Esophagus muscularis mucosa (tissue), 4 donors: ENCODE data around the gene JAKMIP1. TPM values are rescaled to one million over a fixed set of nuclear protein-coding genes. Genes with fewer than 3 reads are reported as not detected.

ENCODE experiments used
- DNase-seq: peaks from one replicate; pipeline ENCODE4 v3.0.0-alpha.2; 2017; ENCODE audit errors: extremely low spot score
- H3K27ac ChIP-seq, 4 donors: fragments of 200-600 bp; sonication (generic); replicated peaks in 1 of 4; 1 replicate in 3 of 4; 2 replicates in 1 of 4; pipeline ENCODE4 v1.5.1; 2016 to 2019; ENCODE audit warnings: mild to moderate bottlenecking in 1 of 4
- H3K27me3 ChIP-seq, 4 donors: fragments of 200-600 bp; sonication (generic); one replicate each; pipeline versions ENCODE4 v1.5.1 to v1.6.0; 2016 to 2019
- H3K36me3 ChIP-seq, 4 donors: fragments of 200-600 bp; sonication (generic); one replicate each; pipeline ENCODE4 v1.5.1; 2016 to 2019
- H3K4me1 ChIP-seq, 4 donors: fragments of 200-600 bp; sonication (generic); one replicate each; pipeline ENCODE4 v1.5.1; 2016 to 2019
- H3K4me3 ChIP-seq, 4 donors: fragments of 200-600 bp; sonication (generic); 1 replicate in 2 of 4; 2 replicates in 2 of 4; pipeline ENCODE4 v1.5.1; 2016 to 2019; ENCODE audit warnings: mild to moderate bottlenecking in 4 of 4, moderate library complexity in 1 of 4
- H3K9me3 ChIP-seq, 4 donors: fragments of 200-600 bp; sonication (generic); 1 replicate in 3 of 4; 2 replicates in 1 of 4; pipeline ENCODE4 v1.5.1; 2016 to 2019
- EP300 ChIP-seq: sonication (generic); formaldehyde crosslinking; IDR thresholded peaks from one replicate; pipeline ENCODE4 v1.6.1; 2017; ENCODE audit warnings: antibody characterized with exemption
- POLR2A ChIP-seq: fragments of 450-650 bp; IDR thresholded peaks from one replicate; pipeline ENCODE4 v1.6.1; 2017; ENCODE audit warnings: antibody characterized with exemption, moderate library complexity, mild to moderate bottlenecking, low read depth
- POLR2AphosphoS5 ChIP-seq, 2 donors: sonication (generic); formaldehyde crosslinking; IDR thresholded peaks; one replicate each; pipeline ENCODE4 v1.6.1; 2017; ENCODE audit warnings: antibody characterized with exemption in 2 of 2
- WGBS: methylation state at CpG from one replicate; pipeline ENCODE4 v1.1.5; 2018; 5-methylcytosine and 5-hydroxymethylcytosine counted together
- intact Hi-C: fragments of 100-400 bp; cut with DNase I; formaldehyde crosslinking; loops from one replicate; pipeline ENCODE4 v1.15.1; 2023
- total RNA-seq, 4 donors: library from RNA; depleted of rRNA; stranded (reverse); fragments of >200 nt; gene quantifications; one replicate each; pipeline versions ENCODE4 v1.1.0 to v1.2.1, GENCODE V29; 2016
- TF ChIP-seq, protein P1 (sequence below), 3 experiments: fragments of 200-600 bp in 2 of 3; fragments of 450-650 bp in 1 of 3; sonication (generic) in 2 of 3; IDR thresholded peaks; one replicate each; pipeline ENCODE4 v1.5.1; 2017 to 2019; ENCODE audit warnings: antibody characterized with exemption in 3 of 3, mild to moderate bottlenecking in 2 of 3, moderate library complexity in 1 of 3

JAKMIP1 gene
- total RNA-seq, 4 donors from 2014 or later: 0.57 to 2.8 (median 0.91) TPM

DNA sequence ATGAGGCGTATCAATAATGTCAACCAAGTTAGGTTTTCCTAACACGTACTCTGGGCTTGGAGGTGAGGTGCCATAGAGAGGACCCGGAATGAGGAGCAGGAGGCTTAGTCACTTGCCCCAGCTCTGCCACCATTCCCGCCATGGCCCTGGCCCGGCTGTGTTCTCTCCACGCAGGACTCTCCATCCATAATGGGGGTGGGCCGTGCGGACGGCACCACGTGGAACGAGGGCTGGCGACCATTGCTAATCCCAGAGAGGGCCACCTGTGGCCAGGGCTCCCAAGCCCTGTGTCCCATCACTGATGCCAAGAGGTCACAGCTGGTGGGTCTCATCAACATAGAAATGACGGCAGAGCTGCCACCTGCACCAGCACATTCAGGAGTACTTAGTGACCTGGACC is 76.4 kb downstream of the JAKMIP1 start:
- no peaks in the 10 kb centered on the region for H3K9me3 ChIP-seq
- peaks cover 0 to 25% (median 0%) of the 10 kb centered on the region in 4 donors for H3K27me3 ChIP-seq
- no peak for DNase-seq
- H3K27ac ChIP-seq: no peak overlapping the region
- no peak for TF ChIP-seq POLR2AphosphoS5 (IDR thresholded peaks at IDR 0.05)
- no peak for TF ChIP-seq EP300
- TF ChIP-seq, protein P1, sequence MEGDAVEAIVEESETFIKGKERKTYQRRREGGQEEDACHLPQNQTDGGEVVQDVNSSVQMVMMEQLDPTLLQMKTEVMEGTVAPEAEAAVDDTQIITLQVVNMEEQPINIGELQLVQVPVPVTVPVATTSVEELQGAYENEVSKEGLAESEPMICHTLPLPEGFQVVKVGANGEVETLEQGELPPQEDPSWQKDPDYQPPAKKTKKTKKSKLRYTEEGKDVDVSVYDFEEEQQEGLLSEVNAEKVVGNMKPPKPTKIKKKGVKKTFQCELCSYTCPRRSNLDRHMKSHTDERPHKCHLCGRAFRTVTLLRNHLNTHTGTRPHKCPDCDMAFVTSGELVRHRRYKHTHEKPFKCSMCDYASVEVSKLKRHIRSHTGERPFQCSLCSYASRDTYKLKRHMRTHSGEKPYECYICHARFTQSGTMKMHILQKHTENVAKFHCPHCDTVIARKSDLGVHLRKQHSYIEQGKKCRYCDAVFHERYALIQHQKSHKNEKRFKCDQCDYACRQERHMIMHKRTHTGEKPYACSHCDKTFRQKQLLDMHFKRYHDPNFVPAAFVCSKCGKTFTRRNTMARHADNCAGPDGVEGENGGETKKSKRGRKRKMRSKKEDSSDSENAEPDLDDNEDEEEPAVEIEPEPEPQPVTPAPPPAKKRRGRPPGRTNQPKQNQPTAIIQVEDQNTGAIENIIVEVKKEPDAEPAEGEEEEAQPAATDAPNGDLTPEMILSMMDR (IDR thresholded peaks at IDR 0.05): no peak
- no peak for TF ChIP-seq POLR2A
- intact Hi-C loops: no loop called here
- no peaks in the 10 kb centered on the region for H3K36me3 ChIP-seq
- no peaks in the 10 kb centered on the region for H3K4me1 ChIP-seq
- H3K4me3 ChIP-seq: no peak overlapping the region
- 91% methylated on average over 7 of the region's 13 CpGs for WGBS

DNA sequence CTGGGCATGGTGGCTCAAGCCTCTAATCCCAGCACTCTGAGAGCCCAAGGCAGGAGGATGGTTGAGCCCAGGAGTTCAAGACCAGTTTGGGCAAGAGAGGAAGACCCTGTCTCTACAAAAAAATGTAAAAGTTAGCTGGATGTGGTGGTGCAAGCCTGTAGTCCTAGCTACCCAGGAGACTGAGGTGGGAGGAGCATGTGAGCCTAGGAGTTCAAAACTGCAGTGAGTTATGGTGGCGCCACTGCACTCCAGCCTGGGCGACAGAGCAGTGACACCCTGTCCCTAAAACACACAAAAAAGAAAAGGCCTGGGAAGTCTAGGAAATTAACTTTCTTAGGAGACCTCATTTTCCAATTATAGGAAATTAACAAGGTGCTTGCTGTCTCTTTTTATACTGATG is 76.8 kb downstream of the JAKMIP1 start:
- H3K36me3 ChIP-seq: no peaks in the 10 kb centered on the region
- peaks cover 0 to 23% (median 0%) of the 10 kb centered on the region in 4 donors for H3K27me3 ChIP-seq
- intact Hi-C loops: no loop called here
- H3K27ac ChIP-seq: no peak overlapping the region
- 75% methylated on average over 2 of the region's 2 CpGs for WGBS
- DNase-seq: no peak
- no peaks in the 10 kb centered on the region for H3K4me1 ChIP-seq
- H3K4me3 ChIP-seq: no peak overlapping the region
- TF ChIP-seq POLR2A (no peak), EP300 (no peak), POLR2AphosphoS5 (IDR thresholded peaks at IDR 0.05) (no peak)
- TF ChIP-seq, protein P1 (IDR thresholded peaks at IDR 0.05): no peak
- no peaks in the 10 kb centered on the region for H3K9me3 ChIP-seq

DNA sequence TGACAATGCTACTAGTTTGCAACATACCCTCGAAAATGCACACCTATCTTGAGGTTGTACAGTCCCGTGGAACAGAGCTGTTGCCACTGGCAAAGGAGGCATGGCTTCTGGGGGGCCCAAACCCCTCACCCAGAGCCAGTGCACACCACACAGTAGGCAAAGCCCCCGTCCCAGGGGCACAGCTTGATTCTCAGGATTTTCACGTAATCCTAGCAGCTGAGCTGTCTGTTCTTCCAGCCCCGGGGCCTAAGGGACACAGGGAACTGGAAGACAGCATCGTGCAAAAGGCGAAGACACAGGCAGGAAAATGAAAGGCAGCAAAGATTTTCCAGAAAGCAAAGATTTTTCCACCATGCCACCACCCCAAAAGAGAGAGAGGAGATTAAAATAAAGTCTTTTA is 77.2 kb downstream of the JAKMIP1 start:
- TF ChIP-seq POLR2AphosphoS5 (IDR thresholded peaks at IDR 0.05) (no peak), EP300 (no peak), POLR2A (no peak)
- TF ChIP-seq, protein P1 (IDR thresholded peaks at IDR 0.05): no peak
- WGBS: 79% methylated on average over 7 of the region's 7 CpGs
- no peak for DNase-seq

DNA sequence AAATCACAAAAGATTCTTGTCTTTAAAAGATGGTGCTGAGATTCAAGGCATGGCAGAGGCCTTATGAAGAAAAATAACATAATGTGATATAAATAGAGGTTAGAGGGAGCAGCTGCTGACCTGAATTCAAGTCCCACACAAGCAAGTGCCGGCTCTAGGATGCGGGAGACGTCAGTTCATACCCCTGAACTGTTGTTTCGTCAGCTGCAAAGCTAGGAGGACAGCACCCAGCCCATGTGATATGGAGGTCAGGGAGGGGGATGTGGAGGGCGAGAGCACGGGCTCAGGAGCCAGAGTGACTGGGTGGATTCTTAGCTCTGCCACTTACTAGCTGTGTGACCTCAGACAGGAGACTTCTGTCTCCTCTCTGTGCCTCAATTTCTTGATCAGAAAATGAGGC is 77.9 kb downstream of the JAKMIP1 start:
- no peaks in the 10 kb centered on the region for H3K9me3 ChIP-seq
- DNase-seq: no peak
- 71% methylated on average over 6 of the region's 6 CpGs for WGBS
- H3K27me3 ChIP-seq: peaks cover 0 to 19% (median 0%) of the 10 kb centered on the region in 4 donors
- no peak overlapping the region for H3K27ac ChIP-seq
- intact Hi-C loops: no loop called here
- no peaks in the 10 kb centered on the region for H3K4me1 ChIP-seq
- TF ChIP-seq EP300: no peak
- TF ChIP-seq, protein P1 (IDR thresholded peaks at IDR 0.05): no peak
- TF ChIP-seq POLR2AphosphoS5 (IDR thresholded peaks at IDR 0.05): no peak
- no peak for TF ChIP-seq POLR2A
- no peaks in the 10 kb centered on the region for H3K36me3 ChIP-seq
- no peak overlapping the region for H3K4me3 ChIP-seq

More for the DNA sequence above, 77.2 kb downstream of the JAKMIP1 start:
- Histone ChIP-seq H3K27me3 (peaks cover 0 to 24% (median 0%) of the 10 kb centered on the region in 4 donors), H3K4me3 (no peak overlapping the region), H3K27ac (no peak overlapping the region), H3K36me3 (no peaks in the 10 kb centered on the region), H3K9me3 (no peaks in the 10 kb centered on the region), H3K4me1 (no peaks in the 10 kb centered on the region)
- intact Hi-C loops: no loop called here

- no peaks in the 10 kb centered on the region for H3K9me3 ChIP-seq
- intact Hi-C loops: no loop called here
- TF ChIP-seq EP300 (no peak), POLR2A (no peak), POLR2AphosphoS5 (IDR thresholded peaks at IDR 0.05) (no peak)
- TF ChIP-seq, protein P1 (IDR thresholded peaks at IDR 0.05): no peak
- H3K27ac ChIP-seq: no peak overlapping the region
- DNase-seq: no peak
- H3K4me3 ChIP-seq: no peak overlapping the region
- H3K27me3 ChIP-seq: peaks cover 0 to 15% (median 0%) of the 10 kb centered on the region in 4 donors
- 93% methylated on average over 12 of the region's 12 CpGs for WGBS
- no peaks in the 10 kb centered on the region for H3K36me3 ChIP-seq
- H3K4me1 ChIP-seq: no peaks in the 10 kb centered on the region
These were observed 78.4 kb downstream of the JAKMIP1 start for GRCh38 chr4:6121941-6122340.
